Limb (tissue), 2 donors: Measurements from ENCODE around the gene TEAD3.

ENCODE experiments used
- DNase-seq, 2 donors: peaks; one replicate each; pipeline ENCODE4 v3.0.0-alpha.2; 2016; ENCODE audit errors: extremely low spot score in 2 of 2

The TEAD3 gene

DNA sequence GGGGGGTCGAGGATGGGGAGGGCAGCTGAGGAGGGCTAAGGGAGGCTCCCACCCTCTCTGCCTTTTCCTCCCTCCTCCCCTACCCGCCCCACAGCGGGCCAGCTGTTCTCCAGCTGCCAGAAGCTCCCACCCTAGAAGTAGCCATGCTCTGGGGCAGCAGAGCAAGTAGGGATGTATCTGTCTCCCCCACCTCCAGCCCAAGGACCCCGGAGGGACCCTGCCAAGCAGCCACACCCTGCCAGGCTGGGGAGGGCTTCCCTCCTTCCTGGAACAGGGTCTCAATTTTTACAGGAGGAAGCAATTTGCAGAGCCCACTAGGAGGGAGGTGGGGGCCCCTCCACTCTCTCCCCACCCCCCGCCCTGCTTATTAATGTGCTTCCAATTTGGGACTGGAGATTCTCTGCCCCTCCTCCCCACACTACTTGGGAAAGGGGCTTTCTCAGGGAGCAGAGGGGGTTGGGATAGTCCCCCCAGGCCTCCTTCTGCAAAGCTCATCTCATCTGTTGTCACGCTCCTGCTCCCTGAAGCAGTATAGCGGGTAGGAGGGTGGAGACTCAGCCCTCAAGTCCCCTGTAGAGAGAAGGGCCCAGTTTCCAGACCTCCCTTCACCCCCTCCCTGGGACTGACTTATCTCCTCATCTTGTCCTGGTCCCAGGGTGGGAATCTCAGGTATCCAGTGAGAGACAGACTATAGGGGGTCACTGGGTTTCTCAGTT, 4.5 kb downstream of the TEAD3 start:
- DNase-seq: peak; percentile 66 to 72

DNA sequence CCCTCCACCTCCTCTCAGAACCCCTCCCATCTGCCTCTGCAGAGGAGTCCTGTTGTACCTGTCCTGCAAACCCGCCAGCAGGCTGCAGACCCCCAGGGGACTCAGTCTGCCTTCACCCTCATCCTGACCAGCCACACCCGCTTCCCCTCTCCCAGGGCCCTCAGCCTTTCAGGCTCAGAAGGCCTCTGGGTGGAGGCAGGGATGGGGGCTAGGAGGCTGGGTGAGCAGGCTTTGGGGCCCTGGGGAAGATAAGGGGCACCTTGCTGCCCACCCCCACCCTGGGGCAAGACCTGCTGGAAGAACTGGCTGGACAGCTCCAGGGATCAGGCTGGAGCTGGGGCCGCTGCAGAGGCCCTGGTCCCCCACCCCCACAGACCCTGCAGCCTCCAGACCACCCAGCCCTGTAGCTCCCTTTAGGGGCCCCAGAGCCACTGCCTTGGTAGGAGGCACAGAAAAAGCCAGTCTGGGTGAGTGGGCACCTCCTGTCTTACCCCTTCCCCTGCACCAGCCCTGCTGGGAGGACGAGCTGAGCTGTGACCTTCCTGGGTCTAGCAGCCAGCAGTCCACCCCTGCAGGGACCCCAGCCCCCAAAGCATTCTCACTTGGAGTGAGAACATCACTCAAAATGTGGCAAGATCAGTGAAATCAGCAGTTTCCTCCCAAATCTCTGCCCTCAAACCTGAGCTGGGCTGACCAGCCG, 5.2 kb downstream of the TEAD3 start:
- DNase-seq: peak in 1 of 2 donors; percentile 58

GRCh38 chr6:35490821-35491557, 5.9 kb downstream of the TEAD3 start:
- no peak for DNase-seq

GRCh38 chr6:35489995-35490791, 6.7 kb downstream of the TEAD3 start:
- peak; percentile 74 to 88 for DNase-seq

DNA sequence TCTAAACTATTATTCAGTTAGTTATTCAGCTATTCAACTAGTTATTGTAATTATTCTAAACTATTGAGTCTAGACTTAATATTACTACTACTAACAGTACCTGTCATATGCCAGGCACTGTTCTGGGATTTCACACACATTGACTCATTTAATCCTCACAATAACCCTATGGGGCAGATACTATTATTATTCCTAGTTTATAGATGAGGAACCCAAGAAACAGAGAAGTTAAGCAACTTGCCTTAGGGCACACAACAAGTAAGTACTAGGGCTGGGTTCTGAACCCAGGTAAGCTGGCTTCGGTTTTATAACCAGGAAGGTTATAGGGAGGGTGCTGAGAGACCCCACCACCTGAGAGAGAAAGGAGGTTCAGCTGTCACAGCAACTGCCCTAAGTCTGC, 7.8 kb downstream of the TEAD3 start:
- DNase-seq: no peak

- no peak for DNase-seq
Observed at GRCh38 chr6:35488517-35488862, 8.4 kb downstream of the TEAD3 start.

- DNase-seq: peak in 1 of 2 donors; percentile 51
Observed at GRCh38 chr6:35487658-35488516, 9.0 kb downstream of the TEAD3 start.

- peak in 1 of 2 donors; percentile 55 for DNase-seq
Observed at GRCh38 chr6:35486005-35486925, 10.6 kb downstream of the TEAD3 start.

- no peak for DNase-seq
Observed at GRCh38 chr6:35485402-35485877, 11.4 kb downstream of the TEAD3 start.

GRCh38 chr6:35484921-35485392, 11.9 kb downstream of the TEAD3 start:
- peak in 1 of 2 donors; percentile 38 for DNase-seq

DNA sequence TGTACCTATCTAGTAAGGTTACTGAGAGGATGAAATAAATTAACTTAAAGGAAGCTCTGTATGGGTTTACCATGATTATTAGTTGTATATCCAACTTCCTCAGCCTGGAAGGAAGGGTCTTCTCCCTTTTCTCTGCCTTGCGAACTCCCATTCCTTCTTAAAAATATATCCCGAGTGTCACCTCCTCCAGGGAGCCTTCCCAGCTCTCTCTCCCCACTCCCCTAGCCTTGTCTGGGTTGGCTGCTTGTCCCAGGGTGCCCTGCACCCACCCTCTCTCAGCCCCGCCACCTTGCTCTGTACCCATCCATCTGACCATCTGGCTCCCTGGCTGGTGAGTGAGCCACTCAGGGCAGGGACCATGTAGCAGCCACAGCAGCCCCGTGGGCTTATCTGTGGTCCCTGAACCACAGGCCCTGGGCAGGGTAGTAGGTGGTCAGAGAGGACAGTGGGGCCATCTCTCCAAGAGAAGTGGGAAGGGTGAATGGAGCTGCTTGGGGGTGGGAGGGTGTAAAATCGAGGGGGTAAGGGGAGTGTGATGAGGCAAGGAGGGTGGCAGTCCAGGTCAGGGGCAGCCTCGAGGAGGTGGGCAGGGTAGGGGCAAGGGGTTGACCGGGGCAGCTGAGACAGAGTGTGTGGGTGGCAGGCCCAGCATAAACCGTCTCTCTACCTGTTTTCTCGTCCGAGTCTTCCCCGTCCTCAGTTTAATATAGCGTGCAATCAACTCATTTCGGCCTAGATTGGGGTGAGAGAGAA, 12.8 kb downstream of the TEAD3 start:
- DNase-seq: no peak

DNA sequence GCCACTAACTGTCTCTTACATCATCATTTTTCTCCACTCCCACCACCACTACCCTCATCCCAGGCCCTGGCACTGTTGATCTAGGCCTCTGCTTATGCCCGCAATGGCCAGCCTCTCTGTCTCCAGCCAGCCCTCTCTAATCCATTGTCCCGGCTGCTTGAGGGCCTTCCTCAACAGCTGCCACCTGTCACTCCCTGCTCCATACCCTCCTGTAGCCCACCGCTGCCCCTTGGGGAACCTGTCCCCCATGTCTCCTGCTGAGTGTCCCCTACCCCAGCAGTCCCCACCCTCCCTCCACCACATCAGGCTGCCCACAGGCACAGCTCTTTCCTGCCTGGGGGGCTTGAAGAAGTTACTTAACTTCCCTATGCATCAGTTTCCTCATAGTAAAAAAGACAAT, 13.4 kb downstream of the TEAD3 start:
- DNase-seq: no peak

DNA sequence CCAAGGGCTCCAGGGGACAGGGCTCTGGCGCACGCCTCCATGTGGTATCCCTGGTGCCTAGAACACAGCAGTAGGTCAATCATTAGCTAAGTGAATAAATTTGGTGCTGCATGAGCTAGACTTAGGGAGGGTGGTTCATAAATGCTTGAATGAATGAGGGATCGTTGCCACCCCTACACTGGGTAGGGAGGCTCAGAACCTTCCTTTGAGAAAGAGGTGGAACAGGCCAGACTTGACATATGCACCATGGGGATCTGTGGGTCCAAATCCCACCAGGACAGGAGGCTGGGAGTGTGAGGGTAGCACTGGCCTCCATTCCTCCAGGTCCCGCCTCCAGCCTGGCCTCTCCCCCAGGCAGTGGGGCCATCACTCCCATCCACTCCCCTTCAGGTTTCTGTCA, 13.8 kb downstream of the TEAD3 start:
- no peak for DNase-seq

- no peak for DNase-seq
Observed at GRCh38 chr6:35481226-35481625, 15.7 kb downstream of the TEAD3 start.

DNA sequence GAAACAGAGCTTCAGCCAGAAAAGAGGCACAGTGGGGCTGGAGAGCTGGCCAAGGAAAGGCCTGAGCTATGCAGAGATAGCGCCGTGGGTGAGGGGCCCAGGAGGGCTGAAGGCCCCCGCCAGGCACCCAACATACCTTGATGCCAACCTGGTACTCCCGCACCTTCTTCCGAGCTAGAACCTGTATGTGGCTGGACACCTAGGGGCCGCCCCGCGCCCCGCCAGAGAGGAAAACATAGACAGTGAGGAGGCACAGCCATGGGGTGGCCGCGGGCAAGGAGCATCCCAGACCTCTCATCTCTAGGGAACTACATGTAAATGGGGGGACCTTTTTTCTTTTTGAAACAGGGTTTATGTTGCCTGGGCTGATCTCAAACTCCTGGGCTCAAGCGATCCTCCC, 16.7 kb downstream of the TEAD3 start:
- no peak for DNase-seq

DNA sequence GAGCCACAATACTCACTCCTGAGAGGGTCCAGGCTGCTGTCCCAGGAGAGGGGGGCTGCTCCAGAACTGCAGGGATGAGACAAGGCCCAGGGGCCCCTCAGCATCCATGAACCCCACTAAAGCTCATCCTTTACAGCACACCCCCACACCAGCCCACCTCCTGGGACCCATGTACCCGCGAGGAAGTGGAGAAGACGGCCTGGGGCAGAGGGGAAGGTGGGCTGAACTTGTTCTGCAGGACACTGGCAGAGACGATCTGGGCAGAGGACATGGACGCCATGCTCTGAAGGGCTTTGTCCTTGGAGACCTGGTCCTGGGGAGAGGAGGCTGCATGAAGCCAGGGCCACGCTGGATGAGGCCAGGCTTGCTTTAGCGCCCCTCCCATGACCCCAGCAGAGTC, 18.6 kb downstream of the TEAD3 start:
- no peak for DNase-seq

DNA sequence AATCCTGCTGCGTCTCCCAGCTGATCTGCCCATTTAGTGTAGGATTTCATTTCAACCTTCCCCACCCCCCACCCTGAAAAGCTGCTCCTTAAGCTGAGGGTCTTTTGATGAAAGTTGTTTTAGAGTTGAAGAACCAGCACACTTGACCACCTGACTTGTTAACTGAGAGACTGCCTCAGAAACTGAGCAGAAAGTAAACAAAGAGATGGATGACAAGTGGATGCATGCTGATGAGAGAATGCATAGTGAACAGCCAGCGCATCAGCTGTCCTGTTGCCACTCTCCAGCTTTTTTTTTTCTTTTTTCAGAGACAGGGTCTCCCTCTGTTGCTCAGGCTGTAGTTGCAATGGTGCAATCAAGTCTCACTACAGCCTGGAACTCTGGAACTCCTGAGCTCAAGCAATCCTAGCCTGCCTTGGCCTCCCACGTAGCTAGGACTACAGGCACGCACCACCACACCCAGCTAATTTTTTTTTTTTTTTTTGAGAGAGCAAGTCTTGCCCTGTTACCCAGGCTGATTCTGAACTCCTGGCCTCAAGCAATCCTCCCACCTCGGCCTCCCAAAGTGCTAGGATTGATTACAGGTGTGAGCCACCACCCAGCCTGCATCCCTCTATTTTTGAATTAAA, 19.2 kb downstream of the TEAD3 start:
- no peak for DNase-seq

GRCh38 chr6:35477028-35477427, 19.9 kb downstream of the TEAD3 start:
- DNase-seq: no peak
